ENCODE results near the gene VSTM2L. TPM values are rescaled to one million over a fixed set of nuclear protein-coding genes. Genes with fewer than 3 reads are reported as not detected.

The VSTM2L gene
- 20.4 and 61.3 TPM in 2 replicates for total RNA-seq

GRCh38 chr20:37902504-37903313, at the start of gene VSTM2L:
VSTM2L (plus strand) TSS chr20:37903127; CDS start chr20:37903351, 224 bp downstream.

Other genes with a start within 250 kb of the VSTM2L start
- 21.5 and 21.6 TPM in 2 replicates for gene CTNNBL1, start 209.1 kb upstream of the VSTM2L start, total RNA-seq
- 23.5 and 28.7 TPM in 2 replicates for gene TTI1, start 130.3 kb downstream of the VSTM2L start, total RNA-seq
- gene RPRD1B, start 130.6 kb downstream of the VSTM2L start, total RNA-seq = 28.0 and 45.5 TPM in 2 replicates

All from placental epithelial cell (primary cell).